ENCODE measurements around the gene SMIM38. TPM values are rescaled to one million over a fixed set of nuclear protein-coding genes. Genes with fewer than 3 reads are reported as not detected.

SMIM38 gene
- total RNA-seq, 1 experiment from 2014 or later, result 0.09 TPM

- H2BK5ac ChIP-seq (ENCODE audit: insufficient read length, low read length), result no peak overlapping the region
- H2AFZ ChIP-seq (ENCODE audit: low read length), result no peak overlapping the region
- no peak overlapping the region for H3K4me2 ChIP-seq (ENCODE audit: insufficient read depth, insufficient read length, low read length)
- no peaks in the 10 kb centered on the region for H3K36me3 Mint-ChIP-seq (ENCODE audit: insufficient read depth in 1 of 3, low read depth in 3 of 3)
- no peak overlapping the region for H3K4me3 Mint-ChIP-seq
- no peak overlapping the region for H3K27ac ChIP-seq (ENCODE audit: insufficient read length, low read depth, low read length)
- H3K9me3 ChIP-seq (ENCODE audit: control insufficient read depth, low read depth, low read length), result no peaks in the 10 kb centered on the region
- H3K23me2 ChIP-seq (ENCODE audit: insufficient read length, low read depth, low read length, poor library complexity, severe bottlenecking), result no peaks in the 10 kb centered on the region
- H3K79me1 ChIP-seq (ENCODE audit: insufficient read depth, low read depth, low read length, poor library complexity, severe bottlenecking), result no peaks in the 10 kb centered on the region
- no peaks in the 10 kb centered on the region for H4K20me1 ChIP-seq (ENCODE audit: control insufficient read depth, insufficient read depth, insufficient read length)
- DNase-seq, result no peak
- no peak overlapping the region for H3K9ac ChIP-seq (ENCODE audit: extremely low read depth, insufficient read length, low read length)
- no peak overlapping the region for H2BK120ac ChIP-seq (ENCODE audit: low read depth, low read length, poor library complexity, severe bottlenecking)
- H4K91ac ChIP-seq (ENCODE audit: insufficient read length, low read depth, low read length), result no peak overlapping the region
- no CpG with 5 or more reads among the region's 9 CpGs for WGBS (ENCODE audit: extremely low coverage, insufficient read length, low lambda C conversion rate)
- H2AK5ac ChIP-seq (ENCODE audit: insufficient read length, low read length), result no peak overlapping the region
- H3K4ac ChIP-seq (ENCODE audit: low read depth, low read length), result no peak overlapping the region
- no peak overlapping the region for H2BK12ac ChIP-seq (ENCODE audit: insufficient read length, low read depth, low read length)
- no peak overlapping the region for H3K18ac ChIP-seq (ENCODE audit: insufficient read length, low read depth, low read length)
- peaks cover 0 to 4% of the 10 kb centered on the region in 2 experiments; a peak in 1 of 4 replicates for H3K4me1 Mint-ChIP-seq
- H3K27ac Mint-ChIP-seq, result no peak overlapping the region
- no peaks in the 10 kb centered on the region for H3K27me3 ChIP-seq (ENCODE audit: insufficient read depth, low read length)
- H4K8ac ChIP-seq (replicated peaks; ENCODE audit: insufficient read length, low read depth, low read length), result no peak overlapping the region
- no peaks in the 10 kb centered on the region for H3K79me2 ChIP-seq (ENCODE audit: insufficient read depth, low read length)
- H3K23ac ChIP-seq (ENCODE audit: insufficient read length, low read depth, low read length), result no peak overlapping the region
- no peak overlapping the region for H4K5ac ChIP-seq (ENCODE audit: insufficient read length, low read depth, low read length)
- H2BK20ac ChIP-seq (ENCODE audit: low read depth, low read length, poor library complexity, severe bottlenecking), result no peak overlapping the region
- H3K4me1 ChIP-seq (ENCODE audit: insufficient read depth, low read length), result no peaks in the 10 kb centered on the region
- no peak overlapping the region for H3T11ph ChIP-seq (ENCODE audit: low read length)
- no peak overlapping the region for H3K14ac ChIP-seq (ENCODE audit: insufficient read depth, low read length)
- peaks cover 4% of the 10 kb centered on the region in 2 experiments; a peak in 3 of 5 replicates for H3K9me3 Mint-ChIP-seq
- no peak overlapping the region for H3K56ac ChIP-seq (ENCODE audit: insufficient read length, low read depth, low read length)
- H2BK15ac ChIP-seq (ENCODE audit: low read depth, low read length), result no peak overlapping the region
- no peak for TF ChIP-seq CTCF (conservative IDR thresholded peaks at IDR 0.05)
- H3K27me3 Mint-ChIP-seq (ENCODE audit: low read depth), result peaks cover 12% of the 10 kb centered on the region
These were observed 23.2 kb downstream of the SMIM38 start for GRCh38 chr11:69178819-69179482.

Measured in H9 (cell line).